ENCODE results near the gene TAOK3.

DNA sequence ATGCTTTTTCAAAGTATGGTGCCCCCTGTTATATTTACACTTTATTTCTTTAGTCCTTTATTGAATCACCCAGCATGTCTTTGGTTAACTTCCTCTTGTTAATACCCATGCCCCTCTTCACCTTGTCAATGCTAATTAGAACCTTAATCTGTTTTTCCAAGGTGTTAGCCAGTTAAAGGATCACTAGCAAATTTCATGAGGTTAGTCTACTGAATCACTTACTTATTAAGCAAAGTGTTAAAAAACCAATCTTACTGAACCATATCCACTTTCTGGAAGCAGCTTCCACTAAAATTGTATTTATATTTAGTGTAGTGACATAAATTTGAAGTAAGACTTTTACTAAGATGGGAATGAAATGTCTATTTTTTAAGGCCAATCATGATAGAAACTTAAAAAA, 27.9 kb downstream of the TAOK3 start:
- TF ChIP-seq, protein P1, sequence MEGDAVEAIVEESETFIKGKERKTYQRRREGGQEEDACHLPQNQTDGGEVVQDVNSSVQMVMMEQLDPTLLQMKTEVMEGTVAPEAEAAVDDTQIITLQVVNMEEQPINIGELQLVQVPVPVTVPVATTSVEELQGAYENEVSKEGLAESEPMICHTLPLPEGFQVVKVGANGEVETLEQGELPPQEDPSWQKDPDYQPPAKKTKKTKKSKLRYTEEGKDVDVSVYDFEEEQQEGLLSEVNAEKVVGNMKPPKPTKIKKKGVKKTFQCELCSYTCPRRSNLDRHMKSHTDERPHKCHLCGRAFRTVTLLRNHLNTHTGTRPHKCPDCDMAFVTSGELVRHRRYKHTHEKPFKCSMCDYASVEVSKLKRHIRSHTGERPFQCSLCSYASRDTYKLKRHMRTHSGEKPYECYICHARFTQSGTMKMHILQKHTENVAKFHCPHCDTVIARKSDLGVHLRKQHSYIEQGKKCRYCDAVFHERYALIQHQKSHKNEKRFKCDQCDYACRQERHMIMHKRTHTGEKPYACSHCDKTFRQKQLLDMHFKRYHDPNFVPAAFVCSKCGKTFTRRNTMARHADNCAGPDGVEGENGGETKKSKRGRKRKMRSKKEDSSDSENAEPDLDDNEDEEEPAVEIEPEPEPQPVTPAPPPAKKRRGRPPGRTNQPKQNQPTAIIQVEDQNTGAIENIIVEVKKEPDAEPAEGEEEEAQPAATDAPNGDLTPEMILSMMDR (IDR thresholded peaks at IDR 0.05), result no peak
- no peak for TF ChIP-seq POLR2A (IDR thresholded peaks at IDR 0.05)

Data from breast epithelium (tissue), 3 donors.